T-helper 17 cell (primary cell): ENCODE measurements around the gene TBC1D14. TPM values are rescaled to one million over a fixed set of nuclear protein-coding genes. Genes with fewer than 3 reads are reported as not detected.

ENCODE experiments used
- ATAC-seq: fragments of 150-1000 bp; cut with Tn5 transposase; 2 replicates; pipeline ENCODE4 v1.10.0; 2021; ENCODE audit warnings: mild to moderate bottlenecking, moderate library complexity
- DNase-seq, 3 donors: peaks; one replicate each; pipeline versions ENCODE4 v3.0.0 to v3.0.0-alpha.2; 2020 to 2021
- H3K9me3 ChIP-seq: one replicate; pipeline ENCODE4 v1.7.0; 2013; ENCODE audit warnings: low read length, mild to moderate bottlenecking; ENCODE audit not compliant: control insufficient read depth, poor library complexity, severe bottlenecking
- H3K27ac Mint-ChIP-seq: one replicate; pipeline ENCODE4 v1.8.0; 2022; ENCODE audit warnings: mild to moderate bottlenecking, moderate library complexity, mixed read lengths
- H3K27me3 Mint-ChIP-seq: one replicate; pipeline ENCODE4 v1.8.0; 2022; ENCODE audit warnings: mixed read lengths
- H3K36me3 Mint-ChIP-seq: one replicate; pipeline ENCODE4 v1.8.0; 2022; ENCODE audit warnings: low read depth, mixed read lengths
- H3K4me1 Mint-ChIP-seq: one replicate; pipeline ENCODE4 v1.8.0; 2022; ENCODE audit warnings: mild to moderate bottlenecking, mixed read lengths
- H3K4me3 Mint-ChIP-seq: one replicate; pipeline ENCODE4 v1.8.0; 2022; ENCODE audit warnings: mild to moderate bottlenecking, moderate library complexity, mixed read lengths
- total RNA-seq, 4 donors: library from RNA in 2 of 4; stranded (reverse) in 2 of 4; gene quantifications; one replicate each; pipeline ENCODE4 v1.2.3 and lab custom pipeline; 2022 to 2026

TBC1D14 gene
- total RNA-seq, 2 donors from 2014 or later = 49.1 to 55.2 TPM

GRCh38 chr4:6943012-6943884 lies 33.6 kb downstream of the TBC1D14 start:
- peak overlapping the region; percentile 89 for H3K4me3 Mint-ChIP-seq
- ATAC-seq (peak; percentile 39), DNase-seq (no peak)
- peak overlapping the region; percentile 96 for H3K27ac Mint-ChIP-seq
- peaks cover 4% of the 10 kb centered on the region for H3K36me3 Mint-ChIP-seq
- no peaks in the 10 kb centered on the region for H3K27me3 Mint-ChIP-seq
- no peaks in the 10 kb centered on the region for H3K9me3 ChIP-seq
- peaks cover 53% of the 10 kb centered on the region for H3K4me1 Mint-ChIP-seq

DNA sequence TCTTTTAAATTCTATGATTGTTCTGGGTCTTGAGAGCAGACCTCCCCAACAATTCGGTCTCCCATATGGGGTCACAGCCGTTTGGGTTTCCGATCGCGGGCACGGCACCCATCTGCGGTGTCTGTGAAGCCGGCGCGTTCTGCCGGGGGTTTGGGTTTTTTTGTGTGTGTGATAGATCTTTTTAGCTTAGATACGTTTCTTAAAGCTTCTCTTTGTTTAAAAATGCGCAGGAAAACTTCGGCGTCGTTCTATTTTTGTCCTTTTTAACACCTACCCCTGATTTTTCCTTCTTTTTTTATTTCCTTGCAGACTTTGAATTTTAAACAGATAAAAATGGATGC lies 34.2 kb downstream of the TBC1D14 start:
- peaks cover 4% of the 10 kb centered on the region for H3K36me3 Mint-ChIP-seq
- no peaks in the 10 kb centered on the region for H3K9me3 ChIP-seq
- H3K27me3 Mint-ChIP-seq = no peaks in the 10 kb centered on the region
- DNase-seq = no peak
- no peak for ATAC-seq
- H3K27ac Mint-ChIP-seq = peak overlapping the region; percentile 96
- H3K4me1 Mint-ChIP-seq = peaks cover 53% of the 10 kb centered on the region
- peak overlapping the region; percentile 89 for H3K4me3 Mint-ChIP-seq

- Mint-ChIP-seq H3K4me1 (peaks cover 55% of the 10 kb centered on the region), H3K27ac (peak overlapping the region; percentile 96), H3K4me3 (peak overlapping the region; percentile 89), H3K27me3 (no peaks in the 10 kb centered on the region), H3K36me3 (peaks cover 4% of the 10 kb centered on the region)
- no peaks in the 10 kb centered on the region for H3K9me3 ChIP-seq
- ATAC-seq (no peak), DNase-seq (no peak)
These were observed 34.9 kb downstream of the TBC1D14 start for GRCh38 chr4:6944301-6945051.

DNA sequence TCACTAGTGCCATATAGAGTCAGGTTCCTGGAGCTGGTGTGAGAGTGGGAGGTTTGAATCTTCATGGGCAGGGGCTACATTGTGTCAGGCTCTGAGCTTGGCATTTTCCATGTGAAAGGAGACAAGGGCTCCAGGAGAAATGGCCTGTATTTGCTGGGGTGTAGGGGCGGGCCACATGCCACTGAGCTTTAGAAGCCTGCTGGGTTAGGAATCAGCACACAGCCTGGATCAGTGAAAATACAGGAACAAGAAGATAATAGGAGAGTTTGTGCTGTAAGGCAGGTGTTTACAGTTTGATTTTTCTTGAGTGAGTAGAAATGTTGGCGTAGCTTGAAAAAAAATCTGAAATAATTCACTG lies 35.4 kb downstream of the TBC1D14 start:
- peak overlapping the region; percentile 77 for H3K4me3 Mint-ChIP-seq
- DNase-seq = no peak
- H3K36me3 Mint-ChIP-seq = peaks cover 4% of the 10 kb centered on the region
- ATAC-seq = no peak
- H3K27ac Mint-ChIP-seq = peak overlapping the region; percentile 96
- no peaks in the 10 kb centered on the region for H3K9me3 ChIP-seq
- no peaks in the 10 kb centered on the region for H3K27me3 Mint-ChIP-seq
- peaks cover 55% of the 10 kb centered on the region for H3K4me1 Mint-ChIP-seq

- no peak overlapping the region for H3K27ac Mint-ChIP-seq
- no peak overlapping the region for H3K4me3 Mint-ChIP-seq
- H3K36me3 Mint-ChIP-seq = peaks cover 4% of the 10 kb centered on the region
- no peak for ATAC-seq
- DNase-seq = no peak
- peaks cover 49% of the 10 kb centered on the region for H3K4me1 Mint-ChIP-seq
- no peaks in the 10 kb centered on the region for H3K9me3 ChIP-seq
- no peaks in the 10 kb centered on the region for H3K27me3 Mint-ChIP-seq
These were observed 36.9 kb downstream of the TBC1D14 start for GRCh38 chr4:6946497-6946896.

DNA sequence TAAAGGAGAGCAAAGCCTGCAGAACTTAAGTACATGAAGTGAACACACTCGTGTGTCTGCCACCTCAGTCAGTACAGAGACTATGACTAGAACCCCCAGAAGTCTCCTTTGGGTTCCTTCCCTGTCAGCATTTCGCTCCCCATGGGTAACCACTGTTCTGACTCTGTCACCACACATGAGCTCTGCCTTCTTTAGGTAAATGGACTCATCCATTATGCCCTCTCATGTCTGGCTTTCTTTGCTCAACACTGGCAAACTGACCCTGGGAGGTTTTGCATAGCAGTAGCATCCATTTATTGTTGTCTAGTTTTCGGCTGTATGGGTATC lies 38.5 kb downstream of the TBC1D14 start:
- H3K4me3 Mint-ChIP-seq = no peak overlapping the region
- no peaks in the 10 kb centered on the region for H3K9me3 ChIP-seq
- peaks cover 49% of the 10 kb centered on the region for H3K4me1 Mint-ChIP-seq
- H3K36me3 Mint-ChIP-seq = peaks cover 4% of the 10 kb centered on the region
- H3K27me3 Mint-ChIP-seq = no peaks in the 10 kb centered on the region
- H3K27ac Mint-ChIP-seq = peak overlapping the region; percentile 87
- DNase-seq = no peak
- no peak for ATAC-seq

DNA sequence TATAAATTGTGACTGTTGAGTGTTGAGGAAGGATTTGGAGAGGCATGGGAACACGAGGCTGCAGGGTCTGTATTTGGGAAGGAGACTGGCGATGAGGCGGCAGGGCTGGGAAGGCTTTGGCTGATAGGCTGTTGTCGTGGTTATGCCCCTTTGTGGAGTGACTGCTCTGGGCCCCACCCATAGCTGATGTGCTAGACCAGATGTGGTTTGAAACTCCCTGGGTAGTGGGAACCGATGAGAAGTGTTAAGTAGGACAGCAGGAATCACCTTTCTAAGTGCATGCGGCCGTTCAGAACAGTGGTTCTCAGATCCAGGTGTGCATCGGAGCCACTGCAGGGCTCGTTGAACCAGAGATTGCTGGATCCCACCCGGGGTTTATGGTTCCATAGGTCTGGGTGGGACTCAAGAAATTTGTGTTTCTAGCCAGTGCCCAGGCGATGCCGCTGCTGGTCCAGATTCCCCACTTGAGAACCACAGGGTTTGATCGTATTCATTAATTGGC lies 42.3 kb downstream of the TBC1D14 start:
- H3K4me3 Mint-ChIP-seq = peak overlapping the region; percentile 47
- H3K36me3 Mint-ChIP-seq = no peaks in the 10 kb centered on the region
- no peaks in the 10 kb centered on the region for H3K27me3 Mint-ChIP-seq
- H3K27ac Mint-ChIP-seq = peak overlapping the region; percentile 78
- DNase-seq = no peak
- H3K9me3 ChIP-seq = no peaks in the 10 kb centered on the region
- H3K4me1 Mint-ChIP-seq = peaks cover 52% of the 10 kb centered on the region
- peak; percentile 85 for ATAC-seq

- no peak for ATAC-seq
- peaks cover 47% of the 10 kb centered on the region for H3K4me1 Mint-ChIP-seq
- H3K9me3 ChIP-seq = no peaks in the 10 kb centered on the region
These were observed 44.2 kb downstream of the TBC1D14 start for GRCh38 chr4:6953751-6954380.

DNA sequence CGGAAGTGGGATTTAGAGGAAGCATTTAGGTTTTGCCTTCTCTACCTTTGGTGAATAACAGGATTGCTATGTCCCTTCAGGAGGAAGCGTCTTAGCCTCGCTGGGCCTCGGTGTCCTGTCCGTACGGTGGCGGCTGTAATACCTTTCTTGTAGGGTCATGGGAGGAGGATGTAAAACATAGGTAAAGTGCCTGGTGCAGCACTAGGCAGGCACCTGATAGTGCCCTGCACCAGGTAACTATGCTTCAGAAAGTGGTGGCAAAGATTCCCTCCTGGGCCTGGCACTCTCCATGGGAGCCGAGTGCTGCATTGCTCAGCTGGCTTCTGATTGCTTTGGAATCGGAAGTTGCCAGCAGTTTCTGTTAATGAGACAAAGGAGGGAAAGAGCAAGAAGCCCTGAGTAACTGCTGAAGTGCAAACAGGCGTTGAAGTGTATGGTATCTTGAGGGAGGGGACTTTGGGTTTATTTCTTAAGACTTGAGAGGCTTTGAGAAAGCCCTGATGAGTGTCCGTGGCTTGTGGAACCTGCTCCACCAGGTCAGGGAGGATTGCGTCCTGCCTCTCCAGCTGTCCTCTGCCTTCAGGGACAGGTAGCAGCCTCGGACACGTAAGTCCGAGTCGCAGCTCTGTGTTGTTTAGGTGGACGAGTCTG lies 45.8 kb downstream of the TBC1D14 start:
- ATAC-seq = no peak
- no peaks in the 10 kb centered on the region for H3K9me3 ChIP-seq
- no peak overlapping the region for H3K27ac Mint-ChIP-seq
- no peak overlapping the region for H3K4me3 Mint-ChIP-seq
- H3K27me3 Mint-ChIP-seq = no peaks in the 10 kb centered on the region
- peaks cover 43% of the 10 kb centered on the region for H3K4me1 Mint-ChIP-seq
- H3K36me3 Mint-ChIP-seq = no peaks in the 10 kb centered on the region
- DNase-seq = no peak

More at GRCh38 chr4:6953751-6954380, 44.2 kb downstream of the TBC1D14 start:
- no peak for DNase-seq
- Mint-ChIP-seq H3K36me3 (no peaks in the 10 kb centered on the region), H3K27me3 (no peaks in the 10 kb centered on the region), H3K4me3 (no peak overlapping the region), H3K27ac (peak overlapping the region; percentile 75)

DNA sequence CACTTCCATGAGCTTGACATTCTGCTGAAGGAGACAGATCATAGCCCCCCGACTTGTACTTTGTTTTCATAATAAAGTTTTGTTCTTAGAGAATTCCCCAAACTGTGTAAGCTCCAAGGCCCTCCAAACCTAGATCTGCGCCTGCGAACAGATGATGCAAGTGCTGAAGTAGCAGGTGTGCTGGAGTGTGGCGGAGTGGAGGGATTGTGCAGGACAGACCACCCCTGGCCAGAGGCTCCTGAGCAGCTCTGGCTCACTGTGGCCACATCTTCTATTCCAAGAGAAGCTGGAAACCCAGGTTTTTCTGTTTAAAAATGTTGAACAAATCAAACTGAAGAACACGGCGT lies 46.4 kb downstream of the TBC1D14 start:
- no peaks in the 10 kb centered on the region for H3K9me3 ChIP-seq
- DNase-seq (no peak), ATAC-seq (no peak)
- Mint-ChIP-seq H3K4me3 (no peak overlapping the region), H3K4me1 (peaks cover 43% of the 10 kb centered on the region), H3K36me3 (no peaks in the 10 kb centered on the region), H3K27me3 (no peaks in the 10 kb centered on the region), H3K27ac (no peak overlapping the region)

DNA sequence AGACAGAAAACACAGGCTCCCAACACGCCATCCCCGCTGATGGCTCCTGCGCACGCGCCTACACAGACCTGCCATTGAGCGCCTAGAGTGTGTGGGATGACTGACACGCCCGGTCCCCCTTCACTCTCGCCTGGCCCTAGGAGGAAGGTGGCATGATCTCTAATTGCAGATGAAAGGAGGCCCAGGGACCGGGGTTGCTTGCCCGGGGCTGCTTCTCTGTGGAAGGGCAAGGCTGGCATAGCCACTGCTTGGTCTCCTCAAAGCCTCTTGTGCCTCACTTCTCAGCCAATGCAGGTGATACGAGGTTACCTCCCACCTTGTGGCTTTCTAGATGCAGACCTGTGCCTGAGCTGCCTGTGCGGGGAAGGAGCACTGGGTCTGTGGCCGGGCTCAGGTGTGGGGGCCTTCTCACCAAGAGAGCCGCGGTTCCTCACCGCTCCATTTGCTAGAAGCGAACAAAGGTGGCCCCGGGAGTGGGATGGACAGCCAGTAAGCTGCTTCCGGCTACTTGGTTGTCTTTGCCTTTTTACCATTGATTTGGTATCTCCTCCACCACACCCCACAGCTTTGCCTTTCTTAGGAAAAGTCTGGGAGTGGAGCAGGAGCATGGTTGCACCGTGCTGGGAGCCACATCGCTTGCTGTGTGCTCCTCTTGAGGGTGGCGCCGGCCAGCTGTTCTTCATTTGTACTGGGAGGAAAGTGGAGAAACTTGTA lies 47.0 kb downstream of the TBC1D14 start:
- no peaks in the 10 kb centered on the region for H3K27me3 Mint-ChIP-seq
- no peak overlapping the region for H3K4me3 Mint-ChIP-seq
- no peak overlapping the region for H3K27ac Mint-ChIP-seq
- H3K36me3 Mint-ChIP-seq = no peaks in the 10 kb centered on the region
- DNase-seq = no peak
- ATAC-seq = no peak
- no peaks in the 10 kb centered on the region for H3K9me3 ChIP-seq
- peaks cover 41% of the 10 kb centered on the region for H3K4me1 Mint-ChIP-seq

- H3K27ac Mint-ChIP-seq = peak overlapping the region; percentile 8
- H3K4me3 Mint-ChIP-seq = no peak overlapping the region
- no peaks in the 10 kb centered on the region for H3K9me3 ChIP-seq
- H3K36me3 Mint-ChIP-seq = no peaks in the 10 kb centered on the region
- H3K4me1 Mint-ChIP-seq = peaks cover 41% of the 10 kb centered on the region
- H3K27me3 Mint-ChIP-seq = no peaks in the 10 kb centered on the region
- DNase-seq (no peak), ATAC-seq (no peak)
These were observed 47.5 kb downstream of the TBC1D14 start for GRCh38 chr4:6957148-6957520.
